Breast epithelium (tissue), 3 donors: ENCODE measurements around the gene CRNN.

Source experiments
- POLR2A ChIP-seq: fragments of 450-650 bp; IDR thresholded peaks from one replicate; pipeline ENCODE4 v1.6.1; 2016; ENCODE audit warnings: antibody characterized with exemption, mild to moderate bottlenecking, moderate library complexity
- TF ChIP-seq, protein P1 (sequence below), 3 donors: fragments of 450-650 bp; IDR thresholded peaks; one replicate each; pipeline ENCODE4 v1.5.1; 2016 to 2017; ENCODE audit warnings: antibody characterized with exemption in 3 of 3, mild to moderate bottlenecking in 3 of 3, moderate library complexity in 3 of 3

DNA sequence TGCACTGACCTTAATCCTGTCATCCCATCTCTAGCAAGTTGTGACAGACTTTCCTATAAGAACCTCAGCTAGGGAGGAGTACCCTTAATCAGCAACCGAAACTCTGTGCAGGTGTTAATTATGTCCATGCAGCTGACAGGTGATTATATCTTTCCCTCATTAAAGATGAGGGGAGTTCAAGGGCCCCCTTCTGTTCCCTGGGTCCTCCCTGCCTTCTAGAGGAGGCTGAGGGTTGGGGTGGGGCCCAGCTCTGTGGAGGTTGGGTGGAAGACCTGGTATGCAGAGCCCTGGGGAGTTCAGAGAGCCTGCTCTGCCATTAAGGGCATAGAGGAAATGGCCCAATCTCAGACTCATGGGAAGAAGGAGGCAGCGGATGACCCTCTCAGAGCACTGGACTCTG lies 35.6 kb upstream of the CRNN start:
- no peak for TF ChIP-seq POLR2A
- TF ChIP-seq, protein P1, sequence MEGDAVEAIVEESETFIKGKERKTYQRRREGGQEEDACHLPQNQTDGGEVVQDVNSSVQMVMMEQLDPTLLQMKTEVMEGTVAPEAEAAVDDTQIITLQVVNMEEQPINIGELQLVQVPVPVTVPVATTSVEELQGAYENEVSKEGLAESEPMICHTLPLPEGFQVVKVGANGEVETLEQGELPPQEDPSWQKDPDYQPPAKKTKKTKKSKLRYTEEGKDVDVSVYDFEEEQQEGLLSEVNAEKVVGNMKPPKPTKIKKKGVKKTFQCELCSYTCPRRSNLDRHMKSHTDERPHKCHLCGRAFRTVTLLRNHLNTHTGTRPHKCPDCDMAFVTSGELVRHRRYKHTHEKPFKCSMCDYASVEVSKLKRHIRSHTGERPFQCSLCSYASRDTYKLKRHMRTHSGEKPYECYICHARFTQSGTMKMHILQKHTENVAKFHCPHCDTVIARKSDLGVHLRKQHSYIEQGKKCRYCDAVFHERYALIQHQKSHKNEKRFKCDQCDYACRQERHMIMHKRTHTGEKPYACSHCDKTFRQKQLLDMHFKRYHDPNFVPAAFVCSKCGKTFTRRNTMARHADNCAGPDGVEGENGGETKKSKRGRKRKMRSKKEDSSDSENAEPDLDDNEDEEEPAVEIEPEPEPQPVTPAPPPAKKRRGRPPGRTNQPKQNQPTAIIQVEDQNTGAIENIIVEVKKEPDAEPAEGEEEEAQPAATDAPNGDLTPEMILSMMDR (IDR thresholded peaks at IDR 0.05), result no peak
